ENCODE results near the gene MFSD12. TPM values are rescaled to one million over a fixed set of nuclear protein-coding genes. Genes with fewer than 3 reads are reported as not detected.
A peak's percentile ranks its signal among the peaks of the same experiment; 100 is the strongest.

MFSD12 gene
- 10 to 100 TPM; 49.6 to 52.7 TPM for total RNA-seq
- long read RNA-seq, donor 1, transcript MFSD12-201 (10 exons, 2,124 nt) = major isoform, 10 of 29 reads
- long read RNA-seq, donor 1, partial matches to known transcripts = 10 of 29 reads
- long read RNA-seq, donor 1, other reads (novel, unspliced or antisense) = 9 of 29 reads
- long read RNA-seq, donor 2, transcript MFSD12-201 (10 exons, 2,124 nt) = major isoform, 32 of 111 reads
- long read RNA-seq, donor 2, partial matches to known transcripts = 62 of 111 reads
- long read RNA-seq, donor 2, other reads (novel, unspliced or antisense) = 17 of 111 reads

- peak; percentile 98 for DNase-seq (ENCODE audit: low spot score)
- intact Hi-C loops (cut with DNase I) = no loop called here
Observed at GRCh38 chr19:3557461-3558248, at the start of gene MFSD12. Gene MFSD12, minus strand, starts transcription at chr19:3557586. Its CDS starts 183 bp downstream, at chr19:3557403.

- intact Hi-C loops (cut with DNase I) = no loop called here
- DNase-seq (ENCODE audit: low spot score) = peak; percentile 91
Observed at GRCh38 chr19:3606690-3607289, 49.4 kb upstream of the MFSD12 start, which contains the start of gene TBXA2R. Gene TBXA2R, minus strand, starts transcription at chr19:3606875. Its CDS starts 6,241 bp downstream, at chr19:3600634.

GRCh38 chr19:3606174-3606689, 48.8 kb upstream of the MFSD12 start:
- intact Hi-C loops (cut with DNase I) = no loop called here
- DNase-seq (ENCODE audit: low spot score) = peak; percentile 81

GRCh38 chr19:3605770-3606169, 48.4 kb upstream of the MFSD12 start:
- intact Hi-C loops (cut with DNase I) = no loop called here

GRCh38 chr19:3605361-3605760, 48.0 kb upstream of the MFSD12 start:
- DNase-seq (ENCODE audit: low spot score) = no peak
- intact Hi-C loops (cut with DNase I) = no loop called here

More at GRCh38 chr19:3605770-3606169, 48.4 kb upstream of the MFSD12 start:
- no peak for DNase-seq (ENCODE audit: low spot score)

- intact Hi-C loops (cut with DNase I) = no loop called here
- peak; percentile 80 for DNase-seq (ENCODE audit: low spot score)
Observed at GRCh38 chr19:3604987-3605343, 47.6 kb upstream of the MFSD12 start.

GRCh38 chr19:3604227-3604986, 47.0 kb upstream of the MFSD12 start:
- intact Hi-C loops (cut with DNase I) = no loop called here
- DNase-seq (ENCODE audit: low spot score) = peak; percentile 83

GRCh38 chr19:3603121-3603811, 45.9 kb upstream of the MFSD12 start:
- DNase-seq (ENCODE audit: low spot score) = peak; percentile 83
- intact Hi-C loops (cut with DNase I) = no loop called here

- no peak for DNase-seq (ENCODE audit: low spot score)
- intact Hi-C loops (cut with DNase I) = no loop called here
Observed at GRCh38 chr19:3601021-3601420, 43.6 kb upstream of the MFSD12 start.

GRCh38 chr19:3599776-3600187, 42.4 kb upstream of the MFSD12 start:
- DNase-seq (ENCODE audit: low spot score) = peak; percentile 67
- intact Hi-C loops (cut with DNase I) = no loop called here

- intact Hi-C loops (cut with DNase I) = no loop called here
- peak; percentile 76 for DNase-seq (ENCODE audit: low spot score)
Observed at GRCh38 chr19:3595521-3596061, 38.2 kb upstream of the MFSD12 start.

- peak; percentile 73 for DNase-seq (ENCODE audit: low spot score)
- intact Hi-C loops (cut with DNase I) = no loop called here
Observed at GRCh38 chr19:3593156-3593555, 35.8 kb upstream of the MFSD12 start.

- intact Hi-C loops (cut with DNase I) = no loop called here
- peak; percentile 55 for DNase-seq (ENCODE audit: low spot score)
Observed at GRCh38 chr19:3591876-3592613, 34.7 kb upstream of the MFSD12 start.

- DNase-seq (ENCODE audit: low spot score) = peak; percentile 63
- intact Hi-C loops (cut with DNase I) = no loop called here
Observed at GRCh38 chr19:3590991-3591659, 33.7 kb upstream of the MFSD12 start.

GRCh38 chr19:3589949-3590348, 32.6 kb upstream of the MFSD12 start:
- intact Hi-C loops (cut with DNase I) = no loop called here
- DNase-seq (ENCODE audit: low spot score) = peak; percentile 74

GRCh38 chr19:3589439-3589838, 32.1 kb upstream of the MFSD12 start:
- intact Hi-C loops (cut with DNase I) = no loop called here
- peak; percentile 64 for DNase-seq (ENCODE audit: low spot score)

- intact Hi-C loops (cut with DNase I) = loop anchor here in 1 of 2 donors (2.0 kb wide), 1 partner anchor 32 kb away; no protein-coding TSS in a partner anchor
- DNase-seq (ENCODE audit: low spot score) = peak; percentile 64
Observed at GRCh38 chr19:3586707-3587346, 29.4 kb upstream of the MFSD12 start.

Measured in posterior vena cava (tissue), 2 donors.